Thyroid gland (tissue), 4 donors: ENCODE measurements around the gene CIB2. TPM values are rescaled to one million over a fixed set of nuclear protein-coding genes. Genes with fewer than 3 reads are reported as not detected.

Experiments
- DNase-seq, 2 donors: peaks; one replicate each; pipeline ENCODE4 v3.0.0-alpha.2; 2019
- H3K27ac ChIP-seq, 3 donors: fragments of 200-600 bp; sonication (generic); 1 replicate in 2 of 3; 2 replicates in 1 of 3; pipeline ENCODE4 v1.5.1; 2016 to 2019; ENCODE audit warnings: mild to moderate bottlenecking in 1 of 3, moderate library complexity in 1 of 3
- H3K27me3 ChIP-seq: fragments of 200-600 bp; sonication (generic); one replicate; pipeline ENCODE4 v1.5.1; 2019
- H3K36me3 ChIP-seq, 2 donors: fragments of 200-600 bp; sonication (generic); one replicate each; pipeline ENCODE4 v1.5.1; 2016 to 2019
- H3K4me1 ChIP-seq, 2 donors: fragments of 200-600 bp; sonication (generic); one replicate each; pipeline ENCODE4 v1.5.1; 2017 to 2019
- H3K4me3 ChIP-seq, 3 donors: fragments of 200-600 bp; sonication (generic); replicated peaks in 1 of 3; 1 replicate in 2 of 3; 2 replicates in 1 of 3; pipeline ENCODE4 v1.5.1; 2016; ENCODE audit warnings: mild to moderate bottlenecking in 1 of 3
- H3K9me3 ChIP-seq: fragments of 200-600 bp; sonication (generic); one replicate; pipeline ENCODE4 v1.5.1; 2017
- CTCF ChIP-seq, 6 experiments: fragments of 200-600 bp in 3 of 6; fragments of 450-650 bp in 3 of 6; sonication (generic) in 3 of 6; IDR thresholded peaks; one replicate each; pipeline ENCODE4 v1.5.1; 2016 to 2019; ENCODE audit warnings: antibody characterized with exemption in 6 of 6, mild to moderate bottlenecking in 2 of 6, inconsistent platforms in 1 of 6, moderate library complexity in 1 of 6
- POLR2A ChIP-seq, 2 donors: fragments of 450-650 bp; IDR thresholded peaks; one replicate each; pipeline ENCODE4 v1.6.1; 2017; ENCODE audit warnings: antibody characterized with exemption in 2 of 2, mild to moderate bottlenecking in 2 of 2, moderate library complexity in 1 of 2
- WGBS, 2 donors: methylation state at CpG; one replicate each; pipeline ENCODE4 v1.1.5; 2017; 5-methylcytosine and 5-hydroxymethylcytosine counted together
- intact Hi-C: fragments of 100-400 bp; cut with DNase I; formaldehyde crosslinking; loops from one replicate; pipeline ENCODE4 v1.15.1; 2023
- total RNA-seq, 4 donors: library from RNA; depleted of rRNA; stranded (reverse); fragments of >200 nt; gene quantifications; one replicate each; pipeline ENCODE4 v1.2.3, GENCODE V29; 2016

The CIB2 gene
- total RNA-seq, 4 donors from 2014 or later: 4.1 to 7.5 (median 4.9) TPM

- no peak overlapping the region for H3K27ac ChIP-seq
- H3K36me3 ChIP-seq: no peaks in the 10 kb centered on the region
- H3K4me1 ChIP-seq: no peaks in the 10 kb centered on the region
- no peak overlapping the region for H3K4me3 ChIP-seq
- intact Hi-C loops: no loop called here
- WGBS, 2 donors: 83 to 89% methylated on average over 11 to 12 of the region's 12 CpGs
- TF ChIP-seq POLR2A (IDR thresholded peaks at IDR 0.05): no peak
- no peak for TF ChIP-seq CTCF (IDR thresholded peaks at IDR 0.05)
- no peaks in the 10 kb centered on the region for H3K27me3 ChIP-seq
- DNase-seq: peak in 1 of 2 donors; percentile 8
- no peaks in the 10 kb centered on the region for H3K9me3 ChIP-seq
Measured at GRCh38 chr15:78103406-78104118, 27.7 kb downstream of the CIB2 start.

- 82 to 91% methylated on average over 5 to 6 of the region's 6 CpGs for WGBS, 2 donors
Measured at GRCh38 chr15:78102741-78103140, 28.5 kb downstream of the CIB2 start.

GRCh38 chr15:78102211-78102610 is 29.0 kb downstream of the CIB2 start:
- Histone ChIP-seq H3K36me3 (no peaks in the 10 kb centered on the region), H3K9me3 (no peaks in the 10 kb centered on the region), H3K27ac (no peak overlapping the region), H3K4me3 (no peak overlapping the region), H3K27me3 (no peaks in the 10 kb centered on the region), H3K4me1 (no peaks in the 10 kb centered on the region)
- intact Hi-C loops: no loop called here
- WGBS, 2 donors: 80 to 94% methylated on average over 1 of the region's 1 CpG
- TF ChIP-seq POLR2A (IDR thresholded peaks at IDR 0.05) (no peak), CTCF (IDR thresholded peaks at IDR 0.05) (no peak)
- DNase-seq: no peak

More at GRCh38 chr15:78102741-78103140, 28.5 kb downstream of the CIB2 start:
- Histone ChIP-seq H3K36me3 (no peaks in the 10 kb centered on the region), H3K4me1 (no peaks in the 10 kb centered on the region), H3K9me3 (no peaks in the 10 kb centered on the region), H3K4me3 (no peak overlapping the region), H3K27ac (no peak overlapping the region), H3K27me3 (no peaks in the 10 kb centered on the region)
- no peak for DNase-seq
- intact Hi-C loops: no loop called here
- TF ChIP-seq POLR2A (IDR thresholded peaks at IDR 0.05) (no peak), CTCF (IDR thresholded peaks at IDR 0.05) (no peak)

- 88 to 100% methylated on average over 2 to 4 of the region's 5 CpGs for WGBS, 2 donors
- intact Hi-C loops: no loop called here
- no peak for TF ChIP-seq POLR2A (IDR thresholded peaks at IDR 0.05)
- no peak for TF ChIP-seq CTCF (IDR thresholded peaks at IDR 0.05)
- no peaks in the 10 kb centered on the region for H3K4me1 ChIP-seq
- H3K36me3 ChIP-seq: no peaks in the 10 kb centered on the region
- no peak for DNase-seq
- no peaks in the 10 kb centered on the region for H3K27me3 ChIP-seq
- no peak overlapping the region for H3K4me3 ChIP-seq
- no peak overlapping the region for H3K27ac ChIP-seq
- H3K9me3 ChIP-seq: no peaks in the 10 kb centered on the region
Measured at GRCh38 chr15:78101423-78102105, 29.7 kb downstream of the CIB2 start.

- H3K27me3 ChIP-seq: no peaks in the 10 kb centered on the region
- no peaks in the 10 kb centered on the region for H3K4me1 ChIP-seq
- WGBS, 2 donors: 70 to 85% methylated on average over 2 of the region's 2 CpGs
- H3K9me3 ChIP-seq: no peaks in the 10 kb centered on the region
- intact Hi-C loops: no loop called here
- TF ChIP-seq CTCF (IDR thresholded peaks at IDR 0.05): no peak
- no peak for TF ChIP-seq POLR2A (IDR thresholded peaks at IDR 0.05)
- no peak for DNase-seq
- no peak overlapping the region for H3K4me3 ChIP-seq
- H3K27ac ChIP-seq: no peak overlapping the region
- no peaks in the 10 kb centered on the region for H3K36me3 ChIP-seq
Measured at GRCh38 chr15:78100886-78101285, 30.4 kb downstream of the CIB2 start.
